IMR-90 (cell line): ENCODE measurements around the gene PERM1. TPM values are rescaled to one million over a fixed set of nuclear protein-coding genes. Genes with fewer than 3 reads are reported as not detected.

Experiments used
- ATAC-seq: fragments of 200-7000 bp; cut with Tn5 transposase; 2 replicates; pipeline ENCODE4 v1.9.1; 2020; ENCODE audit warnings: low read depth, mild to moderate bottlenecking, moderate library complexity
- BruUV-seq: library from RNA; stranded (reverse); fragments of 400-500 nt; replicated peaks from 2 replicates; lab custom pipeline; 2021; lab: Mats Ljungman, UMichigan
- CTCF ChIA-PET: fragments of 300-600 bp; formaldehyde crosslinking; extraction: SDS; loops from one replicate; lab custom pipeline; 2021; ENCODE audit warnings: antibody characterized with exemption; lab: Yijun Ruan, JAX
- POLR2A ChIA-PET: fragments of 300-600 bp; sonication (Branson Sonifier 250); formaldehyde crosslinking; loops from one replicate; lab custom pipeline; 2022; ENCODE audit warnings: antibody characterized with exemption; ENCODE audit not compliant: unreplicated experiment; lab: Charles Lee
- DNase-seq: peaks from one replicate; pipeline ENCODE4 v3.0.0; 2013
- H2AFZ ChIP-seq: replicated peaks from 2 replicates; pipeline ENCODE3; 2013; ENCODE audit warnings: low read length, mild to moderate bottlenecking; ENCODE audit not compliant: poor library complexity
- H2AK5ac ChIP-seq: 2 replicates; pipeline ENCODE4 v1.6.1; 2013; ENCODE audit warnings: low read depth, low read length, inconsistent platforms
- H2AK9ac ChIP-seq: replicated peaks from 2 replicates; pipeline ENCODE3; 2013; ENCODE audit warnings: mild to moderate bottlenecking, low read depth, low read length, moderate library complexity; ENCODE audit not compliant: poor library complexity
- H2BK120ac ChIP-seq: 2 replicates; pipeline ENCODE4 v1.6.1; 2013; ENCODE audit warnings: low read depth, low read length, inconsistent platforms
- H2BK15ac ChIP-seq: 3 replicates; pipeline ENCODE4 v1.6.1; 2013; ENCODE audit warnings: low read depth, low read length, inconsistent platforms
- H2BK20ac ChIP-seq: 2 replicates; pipeline ENCODE4 v1.6.1; 2013; ENCODE audit warnings: low read depth, mild to moderate bottlenecking, inconsistent platforms, low read length, moderate library complexity
- H2BK5ac ChIP-seq: 2 replicates; pipeline ENCODE4 v1.6.1; 2013; ENCODE audit warnings: mild to moderate bottlenecking, low read depth, low read length, inconsistent platforms; ENCODE audit not compliant: poor library complexity, severe bottlenecking
- H3K14ac ChIP-seq: replicated peaks from 2 replicates; pipeline ENCODE4 v1.6.1; 2013; ENCODE audit warnings: low read depth, low read length, inconsistent platforms
- H3K18ac ChIP-seq: 2 replicates; pipeline ENCODE4 v1.6.1; 2013; ENCODE audit warnings: low read depth, low read length, control low read depth
- H3K23ac ChIP-seq: 2 replicates; pipeline ENCODE4 v1.6.1; 2013; ENCODE audit warnings: low read depth, low read length, inconsistent platforms
- H3K27ac ChIP-seq: 2 replicates; pipeline ENCODE4 v1.5.1; 2013; ENCODE audit warnings: mild to moderate bottlenecking, control low read depth, low read length; ENCODE audit not compliant: insufficient read depth
- H3K27me3 ChIP-seq: 2 replicates; pipeline ENCODE4 v1.6.1; 2013; ENCODE audit warnings: low read length; ENCODE audit not compliant: control insufficient read depth, insufficient read depth
- H3K36me3 ChIP-seq: 2 replicates; pipeline ENCODE4 v1.6.1; 2013; ENCODE audit warnings: low read length, mixed read lengths; ENCODE audit not compliant: control insufficient read depth, insufficient read depth
- H3K4ac ChIP-seq: 2 replicates; pipeline ENCODE4 v1.6.1; 2013; ENCODE audit warnings: low read depth, low read length, inconsistent platforms
- H3K4me1 ChIP-seq: 2 replicates; pipeline ENCODE4 v1.6.1; 2013; ENCODE audit warnings: low read length, mixed read lengths; ENCODE audit not compliant: control insufficient read depth, insufficient read depth
- H3K4me2 ChIP-seq: 2 replicates; pipeline ENCODE4 v1.6.1; 2013; ENCODE audit warnings: low read depth, mild to moderate bottlenecking, control low read depth, low read length, moderate library complexity
- H3K4me3 ChIP-seq: 2 replicates; pipeline ENCODE4 v1.5.1; 2013; ENCODE audit warnings: low read depth, mild to moderate bottlenecking, control low read depth, low read length, moderate library complexity; ENCODE audit not compliant: insufficient read depth
- H3K56ac ChIP-seq: 2 replicates; pipeline ENCODE4 v1.6.1; 2013; ENCODE audit warnings: low read length, inconsistent platforms; ENCODE audit not compliant: insufficient read depth; ENCODE audit errors: extremely low read depth
- H3K79me1 ChIP-seq, 2 experiments: 2 replicates each; pipeline ENCODE4 v1.6.1; 2013; ENCODE audit warnings: low read length in 2 of 2, inconsistent platforms in 1 of 2, low read depth in 1 of 2
- H3K9ac ChIP-seq: 2 replicates; pipeline ENCODE4 v1.6.1; 2013; ENCODE audit warnings: low read depth, low read length, control low read depth
- H3K9me1 ChIP-seq: 2 replicates; pipeline ENCODE4 v1.6.1; 2013; ENCODE audit warnings: low read length, inconsistent platforms; ENCODE audit not compliant: insufficient read depth
- H3K9me3 ChIP-seq: 2 replicates; pipeline ENCODE4 v1.6.1; 2013; ENCODE audit warnings: low read length; ENCODE audit not compliant: control insufficient read depth, insufficient read depth
- H4K20me1 ChIP-seq: 2 replicates; pipeline ENCODE4 v1.6.1; 2013; ENCODE audit warnings: low read length, inconsistent platforms; ENCODE audit not compliant: insufficient read depth
- H4K5ac ChIP-seq: 2 replicates; pipeline ENCODE4 v1.6.1; 2013; ENCODE audit warnings: mild to moderate bottlenecking, low read depth, low read length, control low read depth
- H4K8ac ChIP-seq, 2 experiments: 2 replicates each; pipeline ENCODE4 v1.6.1; 2013; ENCODE audit warnings: low read depth in 2 of 2, low read length in 2 of 2, control low read depth in 1 of 2, inconsistent platforms in 1 of 2
- H4K91ac ChIP-seq: 2 replicates; pipeline ENCODE4 v1.6.1; 2013; ENCODE audit warnings: low read depth, low read length, inconsistent platforms; ENCODE audit not compliant: insufficient read depth
- BHLHE40 ChIP-seq: fragments of 150-350 bp; IDR thresholded peaks from 2 replicates; pipeline ENCODE4 v1.6.1; 2016; ENCODE audit warnings: mild to moderate bottlenecking, low read depth, low read length
- CHD1 ChIP-seq: IDR thresholded peaks from 2 replicates; pipeline ENCODE4 v1.6.1; 2012; ENCODE audit warnings: low read depth, low read length, improper control_type of control experiment
- FOS ChIP-seq: fragments of 150-350 bp; IDR thresholded peaks from 2 replicates; pipeline ENCODE4 v1.6.1; 2016; ENCODE audit warnings: low read depth, low read length
- MAFK ChIP-seq: IDR thresholded peaks from 2 replicates; pipeline ENCODE4 v1.6.1; 2012; ENCODE audit warnings: low read depth, low read length, improper control_type of control experiment
- MAZ ChIP-seq: IDR thresholded peaks from 2 replicates; pipeline ENCODE4 v1.6.1; 2012; ENCODE audit warnings: low read depth, mild to moderate bottlenecking, low read length, improper control_type of control experiment, moderate library complexity, borderline replicate concordance
- MXI1 ChIP-seq: IDR thresholded peaks from 2 replicates; pipeline ENCODE4 v1.6.1; 2012; ENCODE audit warnings: low read depth, mild to moderate bottlenecking, low read length, moderate library complexity, borderline replicate concordance
- NFE2L2 ChIP-seq: fragments of 150-350 bp; IDR thresholded peaks from 2 replicates; pipeline ENCODE4 v1.6.1; 2016; ENCODE audit warnings: low read depth, mild to moderate bottlenecking, low read length
- RAD21 ChIP-seq: IDR thresholded peaks from 2 replicates; pipeline ENCODE4 v1.6.1; 2012; ENCODE audit warnings: low read length, improper control_type of control experiment
- RCOR1 ChIP-seq: IDR thresholded peaks from 2 replicates; pipeline ENCODE4 v1.6.1; 2012; ENCODE audit warnings: mild to moderate bottlenecking, low read length, improper control_type of control experiment; ENCODE audit not compliant: insufficient replicate concordance
- SMC3 ChIP-seq: fragments of 150-350 bp; IDR thresholded peaks from 2 replicates; pipeline ENCODE4 v1.6.1; 2016; ENCODE audit warnings: low read depth, mild to moderate bottlenecking, antibody characterized with exemption, low read length, moderate library complexity
- WGBS, 2 experiments: methylation state at CpG; one replicate each; pipeline versions ENCODE4 v1.1.5 to v1.1.7; 2013; ENCODE audit warnings: missing lambda C conversion rate in 2 of 2; ENCODE audit not compliant: insufficient read length in 1 of 2; ENCODE audit errors: extremely low coverage in 2 of 2; 5-methylcytosine and 5-hydroxymethylcytosine counted together
- dilution Hi-C: fragments of 300-500 bp; cut with HindIII; formaldehyde crosslinking; loops from one replicate; pipeline ENCODE4 v1.14.3; 2018; ENCODE audit warnings: low sequenced_read_pairs; ENCODE audit not compliant: unreplicated experiment
- in situ Hi-C: fragments of 300-500 bp; cut with MboI; formaldehyde crosslinking; loops from 3 replicates; pipeline ENCODE4 v1.14.3; 2019; ENCODE audit warnings: low sequenced_read_pairs, inconsistent platforms, mixed read lengths
- intact Hi-C: fragments of 100-400 bp; cut with micrococcal nuclease; formaldehyde crosslinking; loops from 2 replicates; pipeline ENCODE4 v1.10.0; 2022
- polyA plus RNA-seq, 3 experiments: library from polyadenylated mRNA; depleted of rRNA; stranded (reverse); fragments of >200 nt; gene quantifications; 2 replicates each; pipeline ENCODE4 v1.2.3, GENCODE V29; 2012; ENCODE audit warnings: low replicate concordance in 1 of 3
- total RNA-seq: library from RNA; depleted of rRNA; stranded (reverse); fragments of >200 nt; gene quantifications from 2 replicates; pipeline ENCODE4 v1.2.3, GENCODE V29; 2012
- TF ChIP-seq, protein P1 (sequence below): fragments of 150-350 bp; IDR thresholded peaks from 2 replicates; pipeline ENCODE4 v1.6.1; 2017; ENCODE audit warnings: mild to moderate bottlenecking, antibody characterized with exemption, low read length, low read depth
- TF ChIP-seq, protein P2 (sequence below): fragments of 150-350 bp; IDR thresholded peaks from 2 replicates; pipeline ENCODE4 v1.6.1; 2016; ENCODE audit warnings: low read depth, mild to moderate bottlenecking, low read length, moderate library complexity, borderline replicate concordance

PERM1 gene
- total and polyA plus RNA-seq, 2 of the 4 experiments (the other 2 are of a cell fraction) = not detected

DNA sequence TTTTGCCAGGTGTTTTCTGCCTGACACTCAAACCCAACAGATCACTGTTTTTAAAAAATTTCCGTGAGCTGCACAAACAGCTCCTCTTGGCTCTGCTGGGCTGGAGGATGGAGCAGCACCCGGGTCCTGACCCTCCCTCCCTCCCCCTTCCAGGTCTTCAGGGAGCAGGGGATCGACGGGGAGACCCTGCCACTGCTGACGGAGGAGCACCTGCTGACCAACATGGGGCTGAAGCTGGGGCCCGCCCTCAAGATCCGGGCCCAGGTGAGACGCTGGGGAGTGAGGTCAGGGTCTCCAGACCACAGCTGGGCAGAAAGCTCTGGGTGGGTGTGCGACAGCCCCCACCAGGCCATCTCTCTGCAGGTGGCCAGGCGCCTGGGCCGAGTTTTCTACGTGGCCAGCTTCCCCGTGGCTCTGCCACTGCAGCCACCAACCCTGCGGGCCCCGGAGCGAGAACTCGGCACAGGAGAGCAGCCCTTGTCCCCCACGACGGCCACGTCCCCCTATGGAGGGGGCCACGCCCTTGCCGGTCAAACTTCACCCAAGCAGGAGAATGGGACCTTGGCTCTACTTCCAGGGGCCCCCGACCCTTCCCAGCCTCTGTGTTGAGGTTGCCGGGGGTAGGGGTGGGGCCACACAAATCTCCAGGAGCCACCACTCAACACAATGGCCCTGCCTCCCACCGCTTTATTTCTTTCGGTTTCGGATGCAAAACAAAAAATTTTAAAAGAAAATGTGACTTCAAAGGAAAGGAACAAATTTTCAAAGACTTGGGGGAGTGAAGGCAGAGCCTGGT is 38.1 kb downstream of the PERM1 start (continued):
- TF ChIP-seq CHD1 = no peak
- no peak for TF ChIP-seq RAD21

DNA sequence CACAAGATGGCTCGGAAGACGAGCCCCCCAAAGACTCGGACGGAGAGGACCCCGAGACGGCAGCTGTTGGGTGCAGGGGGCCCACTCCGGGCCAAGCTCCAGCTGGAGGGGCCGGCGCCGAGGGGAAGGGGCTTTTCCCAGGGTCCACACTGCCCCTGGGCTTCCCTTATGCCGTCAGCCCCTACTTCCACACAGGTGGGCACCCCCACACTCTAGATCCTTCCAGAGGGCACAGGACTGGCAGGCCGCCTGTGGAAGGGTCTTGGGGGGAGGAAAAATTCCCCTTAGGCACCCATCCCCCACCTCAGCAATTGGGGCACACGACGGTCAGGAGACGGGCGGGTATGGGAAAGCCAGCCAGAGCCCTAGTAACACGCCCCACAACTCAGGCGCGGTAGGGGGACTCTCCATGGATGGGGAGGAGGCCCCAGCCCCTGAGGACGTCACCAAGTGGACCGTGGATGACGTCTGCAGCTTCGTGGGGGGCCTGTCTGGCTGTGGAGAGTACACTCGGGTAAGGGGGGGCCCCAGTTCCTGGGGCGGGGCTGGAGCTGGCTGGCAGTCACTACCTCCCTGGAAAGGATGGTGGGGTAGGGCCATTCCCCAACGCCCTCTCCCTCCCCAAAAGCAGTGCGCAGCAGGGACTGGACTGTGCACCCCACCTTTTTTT is 38.9 kb downstream of the PERM1 start:
- Histone ChIP-seq H3K9me3 (no peaks in the 10 kb centered on the region), H3K56ac (peak overlapping the region; percentile 32; the same call in 1 of the 2 replicates), H3K18ac (no peak overlapping the region; the same call in 1 of the 2 replicates), H3K9me1 (no peaks in the 10 kb centered on the region), H3K79me1 (0 out of 4 replicates have a peak, but pooled peaks cover 0 to 5% of the 10 kb centered on the region in 2 experiments), H2BK15ac (no peak overlapping the region; the same call in 2 of the 3 replicates), H4K91ac (peak overlapping the region; percentile 74; the same call in 1 of the 2 replicates), H2AK5ac (peak overlapping the region; percentile 96), H2AK9ac (peak overlapping the region; percentile 87), H4K5ac (0 out of 2 replicates have a peak overlapping the region, but pooled peaks have one; percentile 14), H3K9ac (peak overlapping the region; percentile 9; the same call in 1 of the 2 replicates), H3K4me3 (no peak overlapping the region), H3K4me2 (peak overlapping the region; percentile 46; the same call in 1 of the 2 replicates), H3K4me1 (peaks cover 52% of the 10 kb centered on the region), H3K23ac (no peak overlapping the region), H2BK120ac (peak overlapping the region; percentile 46), H4K8ac (peak overlapping the region; percentile 59 to 61; a peak in 2 of 4 replicates), H2BK20ac (no peak overlapping the region), H4K20me1 (peaks cover 16% of the 10 kb centered on the region), H3K27me3 (no peaks in the 10 kb centered on the region), H3K14ac (no peak overlapping the region), H2BK5ac (peak overlapping the region; percentile 72), H3K4ac (peak overlapping the region; percentile 73), H2AFZ (peak overlapping the region; percentile 34), H3K27ac (peak overlapping the region; percentile 82), H3K36me3 (peaks cover 28% of the 10 kb centered on the region)
- POLR2A ChIA-PET = no interaction called here
- dilution Hi-C loops (no loop called here), in situ Hi-C loops (no loop called here), intact Hi-C loops (no loop called here)
- DNase-seq (peak; percentile 61), ATAC-seq (no peak)
- BruUV-seq = no TSS peak
- CTCF ChIA-PET = no interaction called here
- WGBS, 2 experiments = 58% methylated on average over 4 of the region's 27 CpGs; no CpG with 5 or more reads in 1 of the 2 experiments
- TF ChIP-seq CHD1 = no peak
- TF ChIP-seq, protein P1, sequence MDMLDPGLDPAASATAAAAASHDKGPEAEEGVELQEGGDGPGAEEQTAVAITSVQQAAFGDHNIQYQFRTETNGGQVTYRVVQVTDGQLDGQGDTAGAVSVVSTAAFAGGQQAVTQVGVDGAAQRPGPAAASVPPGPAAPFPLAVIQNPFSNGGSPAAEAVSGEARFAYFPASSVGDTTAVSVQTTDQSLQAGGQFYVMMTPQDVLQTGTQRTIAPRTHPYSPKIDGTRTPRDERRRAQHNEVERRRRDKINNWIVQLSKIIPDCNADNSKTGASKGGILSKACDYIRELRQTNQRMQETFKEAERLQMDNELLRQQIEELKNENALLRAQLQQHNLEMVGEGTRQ = no peak
- no peak for TF ChIP-seq MAFK
- no peak for TF ChIP-seq SMC3
- TF ChIP-seq RCOR1 = no peak
- TF ChIP-seq, protein P2, sequence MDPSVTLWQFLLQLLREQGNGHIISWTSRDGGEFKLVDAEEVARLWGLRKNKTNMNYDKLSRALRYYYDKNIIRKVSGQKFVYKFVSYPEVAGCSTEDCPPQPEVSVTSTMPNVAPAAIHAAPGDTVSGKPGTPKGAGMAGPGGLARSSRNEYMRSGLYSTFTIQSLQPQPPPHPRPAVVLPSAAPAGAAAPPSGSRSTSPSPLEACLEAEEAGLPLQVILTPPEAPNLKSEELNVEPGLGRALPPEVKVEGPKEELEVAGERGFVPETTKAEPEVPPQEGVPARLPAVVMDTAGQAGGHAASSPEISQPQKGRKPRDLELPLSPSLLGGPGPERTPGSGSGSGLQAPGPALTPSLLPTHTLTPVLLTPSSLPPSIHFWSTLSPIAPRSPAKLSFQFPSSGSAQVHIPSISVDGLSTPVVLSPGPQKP = no peak
- no peak for TF ChIP-seq BHLHE40
- peak; percentile 24; the same call in 1 of the 2 replicates for TF ChIP-seq MAZ
- TF ChIP-seq NFE2L2 = no peak
- TF ChIP-seq MXI1 = no peak
- TF ChIP-seq FOS = 0 out of 2 replicates have a peak, but pooled peaks have one; percentile 9
- no peak for TF ChIP-seq RAD21
